Gastrocnemius medialis (tissue), 4 donors: ENCODE results near the gene MACROD2.

Experiments
- POLR2A ChIP-seq, 2 donors: fragments of 450-650 bp; IDR thresholded peaks; one replicate each; pipeline ENCODE4 v1.6.1; 2017; ENCODE audit warnings: antibody characterized with exemption in 2 of 2, mild to moderate bottlenecking in 2 of 2, moderate library complexity in 2 of 2
- TF ChIP-seq, protein P1 (sequence below), 5 experiments: fragments of 450-650 bp in 3 of 5; fragments of 200-600 bp in 2 of 5; sonication (generic) in 2 of 5; IDR thresholded peaks in 4 of 5; conservative IDR thresholded peaks in 1 of 5; 1 replicate in 4 of 5; 2 replicates in 1 of 5; pipeline ENCODE4 v1.5.1; 2016 to 2019; ENCODE audit warnings: antibody characterized with exemption in 5 of 5, mild to moderate bottlenecking in 3 of 5, moderate library complexity in 3 of 5

DNA sequence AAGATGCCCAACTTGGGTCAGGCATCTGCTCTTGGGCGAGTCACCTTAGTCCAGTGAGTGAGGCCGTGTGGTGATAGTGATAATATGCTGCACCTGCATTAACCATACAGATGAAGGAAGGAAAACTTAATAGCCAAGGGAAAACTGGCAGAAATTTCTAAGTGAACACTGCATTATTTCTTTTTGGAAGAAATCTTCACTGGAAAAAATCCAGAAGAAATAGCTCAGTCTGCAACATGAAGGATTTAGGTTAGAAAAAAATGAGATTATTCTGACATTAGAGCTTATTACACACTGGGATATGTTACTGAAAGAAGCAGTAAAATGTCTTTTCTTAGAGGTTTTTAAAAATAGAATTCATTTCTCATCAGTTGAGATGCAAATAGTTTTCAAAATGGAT, 1630.7 kb downstream of the MACROD2 start:
- TF ChIP-seq, protein P1, sequence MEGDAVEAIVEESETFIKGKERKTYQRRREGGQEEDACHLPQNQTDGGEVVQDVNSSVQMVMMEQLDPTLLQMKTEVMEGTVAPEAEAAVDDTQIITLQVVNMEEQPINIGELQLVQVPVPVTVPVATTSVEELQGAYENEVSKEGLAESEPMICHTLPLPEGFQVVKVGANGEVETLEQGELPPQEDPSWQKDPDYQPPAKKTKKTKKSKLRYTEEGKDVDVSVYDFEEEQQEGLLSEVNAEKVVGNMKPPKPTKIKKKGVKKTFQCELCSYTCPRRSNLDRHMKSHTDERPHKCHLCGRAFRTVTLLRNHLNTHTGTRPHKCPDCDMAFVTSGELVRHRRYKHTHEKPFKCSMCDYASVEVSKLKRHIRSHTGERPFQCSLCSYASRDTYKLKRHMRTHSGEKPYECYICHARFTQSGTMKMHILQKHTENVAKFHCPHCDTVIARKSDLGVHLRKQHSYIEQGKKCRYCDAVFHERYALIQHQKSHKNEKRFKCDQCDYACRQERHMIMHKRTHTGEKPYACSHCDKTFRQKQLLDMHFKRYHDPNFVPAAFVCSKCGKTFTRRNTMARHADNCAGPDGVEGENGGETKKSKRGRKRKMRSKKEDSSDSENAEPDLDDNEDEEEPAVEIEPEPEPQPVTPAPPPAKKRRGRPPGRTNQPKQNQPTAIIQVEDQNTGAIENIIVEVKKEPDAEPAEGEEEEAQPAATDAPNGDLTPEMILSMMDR (IDR thresholded peaks at IDR 0.05 in 4 of 5, conservative IDR thresholded peaks at IDR 0.05 in 1 of 5), result no peak
- TF ChIP-seq POLR2A (IDR thresholded peaks at IDR 0.05), result no peak
